HepG2 (cell line): Measurements from ENCODE around the gene PLEKHH3. TPM values are rescaled to one million over a fixed set of nuclear protein-coding genes. Genes with fewer than 3 reads are reported as not detected.

Source experiments
- HDAC2 ChIP-seq: sonication (generic); formaldehyde crosslinking; IDR thresholded peaks from 2 replicates; pipeline ENCODE4 v1.4.0; 2020; ENCODE audit warnings: missing genetic modification reagents
- HOXA9 ChIP-seq: sonication (generic); formaldehyde crosslinking; IDR thresholded peaks from 2 replicates; pipeline ENCODE4 v1.8.1; 2022; ENCODE audit warnings: missing genetic modification reagents, mild to moderate bottlenecking, moderate library complexity, borderline replicate concordance
- KDM1A ChIP-seq: IDR thresholded peaks from 2 replicates; pipeline ENCODE4 v1.6.1; 2016; ENCODE audit warnings: missing compliant biosample characterization
- MAF1 ChIP-seq: sonication (generic); formaldehyde crosslinking; IDR thresholded peaks from 2 replicates; pipeline ENCODE4 v1.5.0; 2020; ENCODE audit warnings: missing genetic modification reagents, borderline replicate concordance
- NCOR1 ChIP-seq: fragments of 200-600 bp; sonication (generic); IDR thresholded peaks from 2 replicates; pipeline ENCODE4 v1.7.0; 2017; ENCODE audit warnings: antibody characterized with exemption, low read length, borderline replicate concordance
- RBAK ChIP-seq: sonication (generic); formaldehyde crosslinking; IDR thresholded peaks from 2 replicates; pipeline ENCODE4 v1.5.1; 2020; ENCODE audit warnings: mild to moderate bottlenecking, missing genetic modification reagents
- SMC3 ChIP-seq: IDR thresholded peaks from 2 replicates; pipeline ENCODE4 v1.6.1; 2011; ENCODE audit warnings: low read length, improper control_type of control experiment
- SRSF1 ChIP-seq: fragments of 200-400 bp; formaldehyde crosslinking; optimal IDR thresholded peaks from 2 replicates; pipeline ENCODE3; 2017; ENCODE audit warnings: mild to moderate bottlenecking, low read depth, low read length, moderate library complexity
- SSRP1 ChIP-seq: IDR thresholded peaks from 2 replicates; pipeline ENCODE4 v1.6.1; 2016; ENCODE audit warnings: control low read depth
- ZBTB21 ChIP-seq: sonication (generic); formaldehyde crosslinking; IDR thresholded peaks from 2 replicates; pipeline ENCODE4 v1.4.0; 2020; ENCODE audit warnings: missing genetic modification reagents
- ZNF260 ChIP-seq: sonication (generic); formaldehyde crosslinking; IDR thresholded peaks from 2 replicates; pipeline ENCODE4 v1.4.0; 2020; ENCODE audit warnings: missing genetic modification reagents, low read depth, mild to moderate bottlenecking, borderline replicate concordance
- ZNF484 ChIP-seq: sonication (generic); formaldehyde crosslinking; IDR thresholded peaks from 2 replicates; pipeline ENCODE4 v1.5.1; 2020; ENCODE audit warnings: mild to moderate bottlenecking, low read depth, missing genetic modification reagents, borderline replicate concordance
- ZNF562 ChIP-seq: sonication (generic); formaldehyde crosslinking; IDR thresholded peaks from 2 replicates; pipeline ENCODE4 v1.8.0; 2022; ENCODE audit warnings: missing genetic modification reagents, borderline replicate concordance
- ZNF768 ChIP-seq: sonication (generic); formaldehyde crosslinking; IDR thresholded peaks from 2 replicates; pipeline ENCODE4 v1.4.0; 2020; ENCODE audit warnings: missing genetic modification reagents
- ZNF790 ChIP-seq: sonication (generic); formaldehyde crosslinking; IDR thresholded peaks from 2 replicates; pipeline ENCODE4 v1.8.0; 2022; ENCODE audit warnings: missing genetic modification reagents, mild to moderate bottlenecking, borderline replicate concordance
- polyA plus RNA-seq, 8 experiments: library from polyadenylated mRNA; depleted of rRNA in 3 of 8; stranded (reverse) in 7 of 8; unstranded in 1 of 8; fragments of >200 nt; fragmentation: Illumina TruSeq in 4 of 8; extraction: Trizol in 4 of 8; gene quantifications; 2 replicates each; pipeline versions ENCODE4 v1.2.1 to v1.2.3, GENCODE V29; 2011 to 2016; ENCODE audit warnings: low read depth in 4 of 8, missing spikeins in 1 of 8, mixed read lengths in 1 of 8; ENCODE audit not compliant: insufficient read depth in 1 of 8
- total RNA-seq, 5 experiments: library from RNA; depleted of rRNA; stranded (reverse); fragments of >200 nt; fragmentation: Illumina TruSeq; extraction: Trizol; gene quantifications; 2 replicates each; pipeline ENCODE4 v1.2.3, GENCODE V29; 2016; ENCODE audit warnings: low read depth in 1 of 5
- TF ChIP-seq, protein P1 (sequence below): sonication (generic); formaldehyde crosslinking; conservative IDR thresholded peaks from 2 replicates; pipeline ENCODE4 v1.4.0; 2020; ENCODE audit warnings: missing genetic modification reagents
- TF ChIP-seq, protein P2 (sequence below): sonication (generic); formaldehyde crosslinking; IDR thresholded peaks from 2 replicates; pipeline ENCODE4 v1.8.0; 2022; ENCODE audit warnings: missing genetic modification reagents, low read depth, mild to moderate bottlenecking, borderline replicate concordance
- TF ChIP-seq, protein P3 (sequence below): sonication (generic); formaldehyde crosslinking; IDR thresholded peaks from 2 replicates; pipeline ENCODE4 v1.4.0; 2020; ENCODE audit warnings: missing genetic modification reagents, borderline replicate concordance
- TF ChIP-seq, protein P4 (sequence below): sonication (generic); IDR thresholded peaks from 2 replicates; pipeline ENCODE4 v1.6.1; 2016; ENCODE audit warnings: low read depth, borderline replicate concordance
- TF ChIP-seq, protein P5 (sequence below): sonication (generic); formaldehyde crosslinking; IDR thresholded peaks from 2 replicates; pipeline ENCODE4 v1.5.1; 2020; ENCODE audit warnings: missing genetic modification reagents, mild to moderate bottlenecking, borderline replicate concordance
- TF ChIP-seq, protein P6 (sequence below): sonication (generic); formaldehyde crosslinking; IDR thresholded peaks from 2 replicates; pipeline ENCODE4 v1.4.0; 2020; ENCODE audit warnings: missing genetic modification reagents

PLEKHH3 gene
- total and polyA plus RNA-seq, 2 of the 13 experiments (the other 11 are each of a cell fraction or from before 2014, with no cell fraction given), result 6.0 to 19.9 TPM

DNA sequence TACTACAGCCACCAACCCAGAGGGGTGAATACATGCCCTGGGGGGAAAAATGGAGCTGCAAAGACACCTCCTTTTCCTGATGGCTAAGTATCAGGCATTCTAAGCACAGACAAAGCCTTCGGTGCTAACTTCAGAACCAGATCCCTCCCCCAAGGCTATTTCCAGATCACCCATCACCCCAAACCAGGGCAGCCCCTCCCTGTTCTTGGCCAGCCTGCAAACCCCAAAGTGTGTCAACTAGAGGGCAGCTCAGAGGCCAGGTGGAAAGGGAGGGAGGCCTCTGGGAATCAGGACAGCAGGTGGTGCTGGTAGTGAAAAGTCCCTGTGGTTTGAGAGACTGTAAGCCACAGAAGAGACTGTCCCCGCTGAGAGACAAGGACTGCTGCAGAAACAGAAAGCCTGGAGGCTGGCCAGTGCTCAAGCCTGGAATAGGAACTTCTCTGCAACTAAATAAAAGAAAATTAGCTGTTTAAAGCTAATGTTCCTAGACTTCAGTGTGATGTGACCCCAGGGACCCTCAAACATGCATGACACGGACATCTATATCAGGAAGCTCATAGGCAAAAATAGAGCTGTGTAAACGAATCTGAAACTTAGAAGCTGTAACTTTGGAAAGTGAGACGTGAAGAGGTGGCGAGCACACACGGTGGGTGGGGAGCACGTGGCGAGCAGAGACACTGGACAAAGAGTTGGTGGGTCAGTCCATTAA is 58.2 kb downstream of the PLEKHH3 start (continued):
- TF ChIP-seq, protein P1, sequence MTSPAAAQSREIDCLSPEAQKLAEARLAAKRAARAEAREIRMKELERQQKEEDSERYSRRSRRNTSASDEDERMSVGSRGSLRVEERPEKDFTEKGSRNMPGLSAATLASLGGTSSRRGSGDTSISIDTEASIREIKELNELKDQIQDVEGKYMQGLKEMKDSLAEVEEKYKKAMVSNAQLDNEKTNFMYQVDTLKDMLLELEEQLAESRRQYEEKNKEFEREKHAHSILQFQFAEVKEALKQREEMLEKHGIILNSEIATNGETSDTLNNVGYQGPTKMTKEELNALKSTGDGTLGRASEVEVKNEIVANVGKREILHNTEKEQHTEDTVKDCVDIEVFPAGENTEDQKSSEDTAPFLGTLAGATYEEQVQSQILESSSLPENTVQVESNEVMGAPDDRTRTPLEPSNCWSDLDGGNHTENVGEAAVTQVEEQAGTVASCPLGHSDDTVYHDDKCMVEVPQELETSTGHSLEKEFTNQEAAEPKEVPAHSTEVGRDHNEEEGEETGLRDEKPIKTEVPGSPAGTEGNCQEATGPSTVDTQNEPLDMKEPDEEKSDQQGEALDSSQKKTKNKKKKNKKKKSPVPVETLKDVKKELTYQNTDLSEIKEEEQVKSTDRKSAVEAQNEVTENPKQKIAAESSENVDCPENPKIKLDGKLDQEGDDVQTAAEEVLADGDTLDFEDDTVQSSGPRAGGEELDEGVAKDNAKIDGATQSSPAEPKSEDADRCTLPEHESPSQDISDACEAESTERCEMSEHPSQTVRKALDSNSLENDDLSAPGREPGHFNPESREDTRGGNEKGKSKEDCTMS, result no peak
- TF ChIP-seq HDAC2 (CRISPR knock-in tag) (peak; percentile 56), RBAK (CRISPR knock-in tag) (no peak), ZBTB21 (CRISPR knock-in tag) (no peak), ZNF484 (CRISPR knock-in tag) (no peak), ZNF562 (CRISPR knock-in tag) (no peak), ZNF260 (CRISPR knock-in tag) (no peak), MAF1 (CRISPR knock-in tag) (no peak), HOXA9 (CRISPR knock-in tag) (no peak), SSRP1 (CRISPR knock-in tag) (no peak), KDM1A (CRISPR knock-in tag) (no peak), ZNF790 (CRISPR knock-in tag) (no peak), ZNF768 (CRISPR knock-in tag) (no peak), NCOR1 (no peak), SMC3 (peak; percentile 79), SRSF1 (no peak)
- TF ChIP-seq, protein P2, sequence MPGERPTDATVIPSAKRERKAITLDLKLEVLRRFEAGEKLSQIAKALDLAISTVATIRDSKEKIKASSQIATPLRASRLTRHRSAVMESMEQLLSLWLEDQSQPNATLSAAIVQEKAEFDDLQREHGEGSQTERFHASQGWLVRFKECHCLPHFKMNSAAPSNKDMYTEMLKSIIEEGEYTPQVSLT (CRISPR knock-in tag), result no peak
- TF ChIP-seq, protein P3, sequence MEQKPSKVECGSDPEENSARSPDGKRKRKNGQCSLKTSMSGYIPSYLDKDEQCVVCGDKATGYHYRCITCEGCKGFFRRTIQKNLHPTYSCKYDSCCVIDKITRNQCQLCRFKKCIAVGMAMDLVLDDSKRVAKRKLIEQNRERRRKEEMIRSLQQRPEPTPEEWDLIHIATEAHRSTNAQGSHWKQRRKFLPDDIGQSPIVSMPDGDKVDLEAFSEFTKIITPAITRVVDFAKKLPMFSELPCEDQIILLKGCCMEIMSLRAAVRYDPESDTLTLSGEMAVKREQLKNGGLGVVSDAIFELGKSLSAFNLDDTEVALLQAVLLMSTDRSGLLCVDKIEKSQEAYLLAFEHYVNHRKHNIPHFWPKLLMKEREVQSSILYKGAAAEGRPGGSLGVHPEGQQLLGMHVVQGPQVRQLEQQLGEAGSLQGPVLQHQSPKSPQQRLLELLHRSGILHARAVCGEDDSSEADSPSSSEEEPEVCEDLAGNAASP (CRISPR knock-in tag), result peak; percentile 49; the same call in 1 of the 2 replicates
- TF ChIP-seq, protein P4, sequence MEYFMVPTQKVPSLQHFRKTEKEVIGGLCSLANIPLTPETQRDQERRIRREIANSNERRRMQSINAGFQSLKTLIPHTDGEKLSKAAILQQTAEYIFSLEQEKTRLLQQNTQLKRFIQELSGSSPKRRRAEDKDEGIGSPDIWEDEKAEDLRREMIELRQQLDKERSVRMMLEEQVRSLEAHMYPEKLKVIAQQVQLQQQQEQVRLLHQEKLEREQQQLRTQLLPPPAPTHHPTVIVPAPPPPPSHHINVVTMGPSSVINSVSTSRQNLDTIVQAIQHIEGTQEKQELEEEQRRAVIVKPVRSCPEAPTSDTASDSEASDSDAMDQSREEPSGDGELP, result peak; percentile 80; the same call in 1 of the 2 replicates
- TF ChIP-seq, protein P5, sequence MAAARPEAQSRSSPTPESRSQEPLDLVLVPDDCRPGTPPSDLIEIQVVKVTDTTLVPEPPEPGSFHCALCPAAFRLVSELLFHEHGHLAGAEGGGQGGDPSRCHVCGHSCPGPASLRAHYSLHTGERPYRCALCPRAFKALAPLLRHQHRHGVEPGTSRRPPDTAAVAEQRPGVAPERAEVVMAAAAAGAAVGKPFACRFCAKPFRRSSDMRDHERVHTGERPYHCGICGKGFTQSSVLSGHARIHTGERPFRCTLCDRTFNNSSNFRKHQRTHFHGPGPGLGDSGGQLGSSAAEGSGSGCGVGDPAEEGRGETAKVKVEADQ (CRISPR knock-in tag), result 0 out of 2 replicates have a peak, but pooled peaks have one; percentile 54
- TF ChIP-seq, protein P6, sequence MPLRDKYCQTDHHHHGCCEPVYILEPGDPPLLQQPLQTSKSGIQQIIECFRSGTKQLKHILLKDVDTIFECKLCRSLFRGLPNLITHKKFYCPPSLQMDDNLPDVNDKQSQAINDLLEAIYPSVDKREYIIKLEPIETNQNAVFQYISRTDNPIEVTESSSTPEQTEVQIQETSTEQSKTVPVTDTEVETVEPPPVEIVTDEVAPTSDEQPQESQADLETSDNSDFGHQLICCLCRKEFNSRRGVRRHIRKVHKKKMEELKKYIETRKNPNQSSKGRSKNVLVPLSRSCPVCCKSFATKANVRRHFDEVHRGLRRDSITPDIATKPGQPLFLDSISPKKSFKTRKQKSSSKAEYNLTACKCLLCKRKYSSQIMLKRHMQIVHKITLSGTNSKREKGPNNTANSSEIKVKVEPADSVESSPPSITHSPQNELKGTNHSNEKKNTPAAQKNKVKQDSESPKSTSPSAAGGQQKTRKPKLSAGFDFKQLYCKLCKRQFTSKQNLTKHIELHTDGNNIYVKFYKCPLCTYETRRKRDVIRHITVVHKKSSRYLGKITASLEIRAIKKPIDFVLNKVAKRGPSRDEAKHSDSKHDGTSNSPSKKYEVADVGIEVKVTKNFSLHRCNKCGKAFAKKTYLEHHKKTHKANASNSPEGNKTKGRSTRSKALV (CRISPR knock-in tag), result no peak
